ELR (cell line): ENCODE data around the gene CDH23.
A peak's percentile ranks its signal among the peaks of the same experiment; 100 is the strongest.

Source experiments
- DNase-seq: peaks from one replicate; pipeline ENCODE4 v3.0.0-alpha.2; 2015; ENCODE audit warnings: low read depth

The CDH23 gene

GRCh38 chr10:71623098-71623985 lies 226.6 kb downstream of the CDH23 start:
- peak; percentile 52 for DNase-seq

GRCh38 chr10:71623986-71624291 lies 227.2 kb downstream of the CDH23 start:
- DNase-seq = no peak

GRCh38 chr10:71625445-71626175 lies 228.9 kb downstream of the CDH23 start:
- no peak for DNase-seq

- no peak for DNase-seq
Measured at GRCh38 chr10:71627230-71627939, 230.7 kb downstream of the CDH23 start.

- DNase-seq = no peak
Measured at GRCh38 chr10:71627956-71628355, 231.2 kb downstream of the CDH23 start.

- DNase-seq = no peak
Measured at GRCh38 chr10:71629131-71629530, 232.4 kb downstream of the CDH23 start.

- DNase-seq = no peak
Measured at GRCh38 chr10:71630168-71630567, 233.4 kb downstream of the CDH23 start.

- no peak for DNase-seq
Measured at GRCh38 chr10:71631007-71631861, 234.5 kb downstream of the CDH23 start.

GRCh38 chr10:71632200-71632820 lies 235.6 kb downstream of the CDH23 start:
- DNase-seq = no peak

- no peak for DNase-seq
Measured at GRCh38 chr10:71632896-71633600, 236.3 kb downstream of the CDH23 start.

GRCh38 chr10:71633920-71634319 lies 237.2 kb downstream of the CDH23 start:
- DNase-seq = no peak

- DNase-seq = no peak
Measured at GRCh38 chr10:71634531-71635164, 237.9 kb downstream of the CDH23 start.

- DNase-seq = no peak
Measured at GRCh38 chr10:71635251-71635866, 238.6 kb downstream of the CDH23 start.

- no peak for DNase-seq
Measured at GRCh38 chr10:71635867-71636266, 239.1 kb downstream of the CDH23 start.

- DNase-seq = no peak
Measured at GRCh38 chr10:71636588-71636987, 239.9 kb downstream of the CDH23 start.

- no peak for DNase-seq
Measured at GRCh38 chr10:71637305-71637704, 240.6 kb downstream of the CDH23 start.

GRCh38 chr10:71638064-71638821 lies 241.5 kb downstream of the CDH23 start:
- DNase-seq = no peak

- DNase-seq = no peak
Measured at GRCh38 chr10:71638822-71639719, 242.4 kb downstream of the CDH23 start.
